Activated B cell treated with CpG ODN at 0.5 μM for 24 hours (primary cell): Measurements from ENCODE around the gene CD274. TPM values are rescaled to one million over a fixed set of nuclear protein-coding genes. Genes with fewer than 3 reads are reported as not detected.
"Not testable (repeated sequence)": the region's sequence is repeated elsewhere in the genome, so short reads cannot be mapped to it uniquely, and the experiment has no call there.

Experiments
- ATAC-seq: fragments of 200-7000 bp; cut with Tn5 transposase; one replicate; pipeline ENCODE4 v1.10.0; 2021; ENCODE audit warnings: low read depth, mild to moderate bottlenecking, moderate library complexity
- CTCF ChIA-PET: fragments of 350-600 bp; sonication (Branson Sonifier 250); formaldehyde crosslinking; loops from one replicate; lab custom pipeline; 2021; ENCODE audit warnings: antibody characterized with exemption; lab: Charles Lee
- POLR2A ChIA-PET: fragments of 350-600 bp; sonication (Branson Sonifier 250); formaldehyde crosslinking; loops from one replicate; lab custom pipeline; 2021; ENCODE audit warnings: antibody characterized with exemption; lab: Charles Lee
- DNase-seq: peaks from one replicate; pipeline ENCODE4 v3.0.0; 2022
- H3K27ac Mint-ChIP-seq: one replicate; pipeline ENCODE4 v1.8.0; 2020; ENCODE audit warnings: mixed read lengths
- H3K27me3 Mint-ChIP-seq: one replicate; pipeline ENCODE4 v1.8.0; 2021; ENCODE audit warnings: mixed read lengths
- H3K36me3 Mint-ChIP-seq: one replicate; pipeline ENCODE4 v1.8.0; 2021; ENCODE audit warnings: low read depth, mixed read lengths
- H3K4me1 Mint-ChIP-seq: one replicate; pipeline ENCODE4 v1.8.0; 2021; ENCODE audit warnings: mixed read lengths
- H3K4me3 Mint-ChIP-seq: one replicate; pipeline ENCODE4 v1.8.0; 2020; ENCODE audit warnings: mild to moderate bottlenecking, mixed read lengths
- H3K9me3 Mint-ChIP-seq: one replicate; pipeline ENCODE4 v1.8.0; 2020; ENCODE audit warnings: mixed read lengths
- intact Hi-C: fragments of 100-400 bp; cut with micrococcal nuclease; formaldehyde crosslinking; loops from one replicate; pipeline ENCODE4 v1.15.1; 2024
- total RNA-seq: library from RNA; stranded (reverse); gene quantifications from 2 replicates; pipeline ENCODE4 v1.2.3, GENCODE V29; 2022
- TF ChIP-seq, protein P1 (sequence below): fragments of 200-600 bp; IDR thresholded peaks from one replicate; pipeline ENCODE4 v1.8.0; 2022; ENCODE audit warnings: antibody characterized with exemption, mild to moderate bottlenecking

The CD274 gene
- total RNA-seq, 1 donor from 2014 or later = 48.9 TPM

DNA sequence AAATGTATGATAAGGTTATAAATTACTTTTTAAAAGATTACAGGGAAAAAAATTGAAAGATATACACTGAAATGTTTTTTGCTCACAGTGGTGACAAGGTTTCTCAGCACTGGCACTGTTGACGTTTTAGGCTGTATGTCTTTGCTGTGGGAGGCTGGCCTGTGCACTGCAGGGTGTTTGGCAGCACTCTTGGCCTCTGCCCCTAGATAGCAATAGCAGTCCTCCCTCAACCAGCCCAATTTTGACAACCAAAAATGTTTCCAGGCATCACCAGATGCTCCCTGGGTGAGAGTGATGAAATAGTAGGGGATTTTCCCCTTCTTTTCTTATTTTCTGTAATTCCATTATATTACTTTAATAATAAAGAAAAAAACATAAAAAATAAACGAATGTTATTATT lies 3.3 kb downstream of the CD274 start:
- no peak for ATAC-seq
- intact Hi-C loops = loop anchor here (5.0 kb wide), 4 partner anchors 39 to 264 kb away; partner anchors contain the start of gene PDCD1LG2
- Mint-ChIP-seq H3K4me1 (peaks cover 66% of the 10 kb centered on the region), H3K36me3 (peaks cover 47% of the 10 kb centered on the region), H3K4me3 (peak overlapping the region; percentile 46), H3K27ac (peak overlapping the region; percentile 61), H3K9me3 (no peaks in the 10 kb centered on the region), H3K27me3 (no peaks in the 10 kb centered on the region)
- no peak for DNase-seq
- TF ChIP-seq, protein P1, sequence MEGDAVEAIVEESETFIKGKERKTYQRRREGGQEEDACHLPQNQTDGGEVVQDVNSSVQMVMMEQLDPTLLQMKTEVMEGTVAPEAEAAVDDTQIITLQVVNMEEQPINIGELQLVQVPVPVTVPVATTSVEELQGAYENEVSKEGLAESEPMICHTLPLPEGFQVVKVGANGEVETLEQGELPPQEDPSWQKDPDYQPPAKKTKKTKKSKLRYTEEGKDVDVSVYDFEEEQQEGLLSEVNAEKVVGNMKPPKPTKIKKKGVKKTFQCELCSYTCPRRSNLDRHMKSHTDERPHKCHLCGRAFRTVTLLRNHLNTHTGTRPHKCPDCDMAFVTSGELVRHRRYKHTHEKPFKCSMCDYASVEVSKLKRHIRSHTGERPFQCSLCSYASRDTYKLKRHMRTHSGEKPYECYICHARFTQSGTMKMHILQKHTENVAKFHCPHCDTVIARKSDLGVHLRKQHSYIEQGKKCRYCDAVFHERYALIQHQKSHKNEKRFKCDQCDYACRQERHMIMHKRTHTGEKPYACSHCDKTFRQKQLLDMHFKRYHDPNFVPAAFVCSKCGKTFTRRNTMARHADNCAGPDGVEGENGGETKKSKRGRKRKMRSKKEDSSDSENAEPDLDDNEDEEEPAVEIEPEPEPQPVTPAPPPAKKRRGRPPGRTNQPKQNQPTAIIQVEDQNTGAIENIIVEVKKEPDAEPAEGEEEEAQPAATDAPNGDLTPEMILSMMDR = no peak
- POLR2A ChIA-PET = interaction anchor here (1.0 kb wide), 1 partner anchor 16 kb away, joined by 3 read pairs; the partner anchor contains the start of gene PLGRKT
- CTCF ChIA-PET = no interaction called here

DNA sequence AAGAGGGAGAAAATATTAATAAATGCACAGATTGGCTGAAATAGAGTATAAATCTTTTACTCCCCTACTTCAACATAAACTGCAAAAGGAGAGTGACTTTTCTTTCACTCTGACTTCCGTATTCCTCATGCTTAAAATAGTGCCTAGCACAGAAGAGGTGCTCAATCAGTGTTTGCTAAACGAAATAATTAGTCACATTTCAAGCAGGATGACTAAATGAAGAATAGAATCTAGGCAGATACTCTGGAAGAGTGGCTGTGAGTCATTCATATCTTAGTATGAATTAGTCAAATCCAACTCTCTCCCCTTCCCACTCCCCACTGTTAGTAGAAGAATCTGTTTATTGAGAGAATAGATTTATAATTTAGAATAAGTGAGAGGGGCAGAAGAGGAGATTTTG lies 4.8 kb downstream of the CD274 start:
- H3K27me3 Mint-ChIP-seq = no peaks in the 10 kb centered on the region
- POLR2A ChIA-PET = interaction anchor here (0.8 to 1.7 kb wide), 3 partner anchors 16 to 127 kb away, joined by 4 to 5 read pairs (median 5); partner anchors contain the start of gene PLGRKT
- intact Hi-C loops = no loop called here
- H3K36me3 Mint-ChIP-seq = peaks cover 62% of the 10 kb centered on the region
- CTCF ChIA-PET = no interaction called here
- ATAC-seq = peak; percentile 27
- no peaks in the 10 kb centered on the region for H3K9me3 Mint-ChIP-seq
- peak overlapping the region; percentile 67 for H3K27ac Mint-ChIP-seq
- DNase-seq = no peak
- peaks cover 71% of the 10 kb centered on the region for H3K4me1 Mint-ChIP-seq
- TF ChIP-seq, protein P1 = no peak
- H3K4me3 Mint-ChIP-seq = peak overlapping the region; percentile 42

DNA sequence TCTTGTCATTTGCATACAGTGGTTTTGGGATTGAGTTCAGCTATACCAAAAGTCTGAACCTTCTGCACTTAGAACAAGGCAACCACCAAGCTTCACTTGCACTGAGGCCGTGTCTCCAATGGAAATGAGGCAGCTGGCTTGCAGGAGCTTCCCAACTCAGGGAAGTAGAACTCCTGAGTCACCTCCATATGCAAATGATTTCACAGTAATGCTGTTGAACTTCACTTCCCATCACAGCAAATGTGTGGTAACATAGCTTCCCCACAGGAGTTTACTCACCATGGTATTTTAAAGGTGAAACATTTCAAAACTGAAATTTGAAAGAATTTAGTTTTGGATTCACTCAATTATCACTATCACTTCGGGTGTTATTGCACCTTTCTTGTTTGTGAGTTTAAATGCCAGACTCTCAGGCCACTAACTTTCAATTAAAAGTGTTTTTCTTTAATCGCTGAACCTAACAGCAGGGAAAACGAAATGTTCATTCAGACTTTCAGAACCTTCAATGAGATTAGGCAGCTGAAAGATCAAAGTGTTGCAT lies 9.0 kb downstream of the CD274 start:
- no peaks in the 10 kb centered on the region for H3K27me3 Mint-ChIP-seq
- H3K27ac Mint-ChIP-seq = peak overlapping the region; percentile 67
- DNase-seq = no peak
- H3K9me3 Mint-ChIP-seq = no peaks in the 10 kb centered on the region
- TF ChIP-seq, protein P1 = no peak
- peak overlapping the region; percentile 20 for H3K4me3 Mint-ChIP-seq
- POLR2A ChIA-PET = interaction anchor here (0.8 to 2.9 kb wide), 7 partner anchors 9 to 130 kb away, joined by 3 to 22 read pairs (median 11); partner anchors contain the start of genes CD274, PDCD1LG2 and PLGRKT
- intact Hi-C loops = no loop called here
- peaks cover 46% of the 10 kb centered on the region for H3K4me1 Mint-ChIP-seq
- ATAC-seq = peak; percentile 32
- H3K36me3 Mint-ChIP-seq = peaks cover 75% of the 10 kb centered on the region
- CTCF ChIA-PET = interaction anchor here (0.9 kb wide), 1 partner anchor 9 kb away, joined by 5 read pairs; the partner anchor contains the start of gene CD274

DNA sequence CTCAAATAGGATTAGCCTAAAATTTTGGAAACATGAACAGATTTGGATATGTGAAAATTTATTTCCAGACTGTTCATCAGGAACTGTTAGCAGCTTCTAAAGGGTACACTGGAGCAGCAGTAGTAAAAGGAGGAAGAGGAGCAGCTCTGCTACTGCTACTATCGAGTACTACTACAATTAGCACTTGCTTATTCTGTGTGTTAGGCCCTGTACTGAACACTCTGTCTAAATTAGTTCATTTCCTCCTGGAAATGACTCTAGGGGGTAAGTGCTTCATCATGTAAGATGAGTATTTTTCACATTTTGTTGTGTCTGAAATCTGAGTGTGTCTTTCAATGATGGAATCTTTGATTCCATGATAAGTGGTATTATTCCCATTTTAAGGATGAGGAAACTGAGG lies 9.8 kb downstream of the CD274 start:
- no peaks in the 10 kb centered on the region for H3K27me3 Mint-ChIP-seq
- peaks cover under 1% of the 10 kb centered on the region for H3K9me3 Mint-ChIP-seq
- ChIA-PET CTCF (no interaction called here), POLR2A (interaction anchor here (1.0 to 2.9 kb wide), 5 partner anchors 10 to 129 kb away, joined by 3 to 22 read pairs (median 11); partner anchors contain the start of genes CD274 and PDCD1LG2)
- no peak overlapping the region for H3K4me3 Mint-ChIP-seq
- TF ChIP-seq, protein P1 = no peak
- H3K4me1 Mint-ChIP-seq = peaks cover 40% of the 10 kb centered on the region
- ATAC-seq (no peak), DNase-seq (no peak)
- intact Hi-C loops = no loop called here
- peak overlapping the region; percentile 67 for H3K27ac Mint-ChIP-seq
- H3K36me3 Mint-ChIP-seq = peaks cover 81% of the 10 kb centered on the region

DNA sequence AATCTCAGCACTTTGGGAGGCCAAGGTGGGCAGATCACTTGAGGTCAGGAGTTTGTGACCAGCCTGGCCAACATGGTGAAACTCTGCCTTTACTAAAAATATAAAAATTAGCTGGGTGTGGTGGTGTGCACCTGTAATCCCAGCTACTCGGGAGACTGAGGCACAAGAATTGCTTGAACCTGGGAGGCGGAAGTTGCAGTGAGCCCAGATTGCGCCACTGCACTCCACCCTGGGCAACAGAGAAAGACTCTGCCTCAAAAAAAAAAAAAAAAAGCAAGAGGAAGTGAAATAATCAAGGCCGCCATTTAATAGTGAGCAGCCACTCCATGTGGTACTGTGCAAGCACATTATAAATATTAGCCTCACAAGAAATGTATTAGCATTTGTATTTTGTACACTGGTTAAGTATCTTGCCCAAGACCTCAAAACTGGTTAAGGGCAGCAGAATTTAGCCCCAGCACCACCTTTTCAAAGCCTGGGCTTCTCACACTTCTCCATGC lies 14.5 kb downstream of the CD274 start:
- peak; percentile 10 for ATAC-seq
- H3K9me3 Mint-ChIP-seq, H3K4me3 Mint-ChIP-seq, DNase-seq, H3K27me3 Mint-ChIP-seq, H3K27ac Mint-ChIP-seq, intact Hi-C loops, CTCF ChIA-PET: not testable (repeated sequence)
- Mint-ChIP-seq H3K4me1 (peaks cover 20% of the 10 kb centered on the region), H3K36me3 (peaks cover 88% of the 10 kb centered on the region)
- POLR2A ChIA-PET = interaction anchor here (0.6 to 1.5 kb wide), 7 partner anchors 10 to 126 kb away, joined by 3 to 7 read pairs (median 5); partner anchors contain the start of gene PLGRKT
